Measurements from ENCODE around the gene CCL17.
"Not testable (repeated sequence)": the region's sequence is repeated elsewhere in the genome, so short reads cannot be mapped to it uniquely, and the experiment has no call there.

The CCL17 gene

DNA sequence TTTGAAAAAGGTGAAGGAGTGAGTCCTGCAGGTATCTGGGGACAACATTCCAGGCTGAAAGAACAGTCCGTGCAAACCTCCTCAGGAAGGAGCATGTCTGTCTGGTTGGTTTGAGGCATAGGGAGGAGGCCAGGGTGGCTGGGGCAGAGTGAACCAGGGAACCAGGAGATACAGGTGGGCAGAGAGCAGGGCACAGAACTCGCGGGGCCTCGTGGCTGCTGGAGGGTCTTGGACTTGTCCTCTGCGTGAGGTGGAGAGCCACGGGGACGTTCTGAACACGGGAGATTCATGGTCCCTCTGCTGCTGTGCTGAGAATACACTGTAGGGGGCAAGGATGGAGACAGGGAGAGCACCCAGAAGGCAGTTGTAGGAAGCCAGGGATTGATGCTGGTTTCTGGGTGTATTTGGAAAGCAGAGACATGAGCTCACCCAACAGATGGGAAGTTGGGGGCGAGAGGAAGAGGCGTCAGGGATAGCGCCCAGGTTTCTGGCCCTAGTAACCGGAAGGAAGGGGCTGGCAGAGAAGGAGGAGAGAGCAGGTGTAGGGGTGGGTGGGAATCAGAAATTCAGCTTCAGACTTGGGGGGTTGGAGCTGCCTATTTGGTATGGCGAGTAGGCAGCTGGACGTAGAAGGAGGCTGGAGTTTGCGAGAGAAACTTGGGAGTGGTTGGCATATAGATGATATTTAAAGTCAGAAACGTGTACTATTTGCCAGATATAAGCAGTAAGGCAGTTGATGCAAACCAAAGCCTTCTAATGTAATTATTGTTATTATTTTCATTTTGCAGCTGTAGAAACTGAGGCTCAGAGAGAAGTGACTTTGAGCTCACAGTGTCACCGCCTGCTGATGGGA, at the start of gene CCL17:
TSS of gene CCL17 (plus strand) at position 803 of the 853 bp plus-strand sequence. CDS start 9,166 bp downstream, outside the sequence.
- no peak for DNase-seq

DNA sequence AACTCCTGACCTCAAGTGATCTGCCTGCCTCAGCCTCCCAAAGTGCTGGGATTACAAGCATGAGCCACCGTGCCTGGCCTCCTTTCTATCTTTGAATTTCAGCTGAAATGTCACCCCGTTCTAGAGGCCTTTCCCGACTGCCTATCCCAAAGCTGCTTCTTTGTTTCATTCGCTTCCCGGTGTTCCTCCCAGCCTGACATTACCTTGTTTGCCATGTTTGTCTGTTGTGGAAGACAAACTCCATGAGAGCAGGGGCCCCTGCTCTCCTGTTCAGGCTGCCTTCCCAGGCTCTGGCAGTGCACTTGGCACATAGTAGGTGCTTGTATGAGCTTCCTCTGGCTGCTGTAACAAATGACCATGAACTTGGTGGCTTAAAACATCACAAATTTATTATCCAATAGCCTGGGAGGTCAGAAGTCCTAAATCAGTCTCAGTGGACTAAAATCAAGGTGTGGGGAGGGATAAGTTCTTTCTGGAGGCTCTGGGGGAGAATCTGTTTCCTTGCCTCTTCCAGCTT, 48.6 kb upstream of the CCL17 start:
- no peak for DNase-seq

DNA sequence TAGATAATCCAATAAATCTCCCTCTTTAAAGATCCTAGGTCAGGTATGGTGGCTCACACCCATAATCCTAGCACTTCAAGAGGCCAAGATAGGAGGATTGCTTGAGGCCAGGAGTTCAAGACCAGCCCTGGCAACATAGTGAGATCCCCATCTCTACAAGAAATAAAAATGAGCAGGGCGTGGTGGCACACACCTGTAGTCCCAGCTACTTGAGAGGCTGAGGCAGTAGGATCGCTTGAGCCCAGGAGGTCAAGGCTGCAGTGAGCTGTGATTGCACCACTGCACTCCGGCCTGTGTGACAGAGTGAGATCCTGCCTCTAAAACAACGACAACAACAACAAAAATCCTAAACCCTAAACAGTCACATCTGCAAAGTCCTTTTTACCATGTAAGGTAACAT, 48.0 kb upstream of the CCL17 start:
- DNase-seq, result no peak

DNA sequence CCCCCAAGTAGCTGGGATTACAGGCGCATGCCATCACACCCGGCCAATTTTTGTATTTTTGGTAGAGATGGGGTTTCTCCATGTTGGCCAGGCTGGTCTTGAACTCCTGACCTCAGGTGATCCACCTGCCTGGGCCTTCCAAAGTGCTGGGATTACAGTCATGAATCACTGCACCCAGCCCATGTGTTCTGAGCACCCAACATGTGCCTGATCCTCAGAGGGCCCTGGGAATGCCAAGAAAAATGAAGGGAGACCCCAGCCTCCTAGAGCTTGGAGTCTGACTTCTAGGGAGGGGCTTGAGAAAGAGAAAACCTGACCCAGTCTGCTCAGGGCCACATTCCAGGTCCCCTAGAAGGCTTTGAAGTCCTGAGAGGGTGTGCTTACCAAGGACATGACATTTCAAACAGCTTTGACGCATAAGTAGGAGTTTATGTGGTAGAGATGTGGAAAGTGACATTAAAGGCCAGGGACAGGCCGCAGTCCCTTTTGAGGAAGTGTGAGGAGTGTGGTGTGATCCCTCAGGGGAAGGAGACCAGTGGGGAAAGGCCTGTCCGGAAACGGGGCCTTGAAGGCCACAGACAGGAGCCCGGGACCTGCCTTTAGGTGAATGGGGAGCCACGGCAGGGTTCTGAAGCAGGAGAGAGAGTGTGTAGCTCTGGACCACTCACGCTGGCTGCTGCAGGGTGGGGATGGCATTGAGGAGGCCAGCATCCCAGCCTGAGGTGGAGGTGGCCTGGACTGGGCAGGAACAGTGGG, 47.1 kb upstream of the CCL17 start:
- DNase-seq, result no peak

DNA sequence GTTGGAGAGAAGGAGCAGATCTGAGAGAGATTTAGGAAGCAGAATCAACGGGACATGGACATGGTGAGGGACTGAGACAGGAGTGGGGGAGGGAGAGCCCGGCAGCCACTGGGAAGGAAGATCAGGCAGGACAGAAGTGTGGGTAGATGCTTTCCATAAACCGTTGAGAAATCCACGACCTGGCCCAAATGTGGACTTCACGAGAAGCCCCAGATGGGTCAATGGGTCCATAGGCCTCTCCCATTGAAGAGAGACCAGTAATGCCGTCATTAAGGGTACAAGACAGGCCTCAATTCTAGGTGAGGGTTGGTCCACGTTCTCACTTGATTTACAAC, 46.5 kb upstream of the CCL17 start:
- DNase-seq, result no peak

DNA sequence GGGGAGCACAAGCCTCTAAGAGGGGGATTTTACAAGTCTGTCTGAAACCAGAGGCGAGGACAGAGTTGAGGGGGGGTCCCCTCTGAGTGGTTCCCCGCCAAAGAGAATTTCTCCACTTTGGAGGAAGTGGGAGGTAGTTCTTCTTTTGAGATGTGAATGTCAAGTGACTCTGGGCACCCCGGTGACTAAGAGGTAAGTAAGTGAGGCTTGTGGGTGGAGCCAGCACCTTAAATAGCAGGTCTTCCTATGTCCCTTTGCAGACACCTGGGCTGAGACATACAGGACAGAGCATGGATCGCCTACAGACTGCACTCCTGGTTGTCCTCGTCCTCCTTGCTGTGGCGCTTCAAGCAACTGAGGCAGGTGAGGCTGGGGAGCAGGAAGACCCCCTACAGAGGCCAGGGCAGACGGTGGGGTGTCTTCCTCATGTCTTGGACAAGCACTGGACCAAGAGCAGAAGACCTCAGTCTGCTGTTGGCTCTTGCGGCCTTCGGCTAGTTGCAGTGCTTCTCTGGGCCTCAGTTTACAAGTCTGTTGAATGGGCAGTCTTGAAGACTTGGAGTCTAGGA, 46.0 kb upstream of the CCL17 start, which contains the start of gene CCL22:
TSS of gene CCL22 (plus strand) at position 257 of the 569 bp plus-strand sequence. CDS start at position 291, 34 bp downstream.
- no peak for DNase-seq

DNA sequence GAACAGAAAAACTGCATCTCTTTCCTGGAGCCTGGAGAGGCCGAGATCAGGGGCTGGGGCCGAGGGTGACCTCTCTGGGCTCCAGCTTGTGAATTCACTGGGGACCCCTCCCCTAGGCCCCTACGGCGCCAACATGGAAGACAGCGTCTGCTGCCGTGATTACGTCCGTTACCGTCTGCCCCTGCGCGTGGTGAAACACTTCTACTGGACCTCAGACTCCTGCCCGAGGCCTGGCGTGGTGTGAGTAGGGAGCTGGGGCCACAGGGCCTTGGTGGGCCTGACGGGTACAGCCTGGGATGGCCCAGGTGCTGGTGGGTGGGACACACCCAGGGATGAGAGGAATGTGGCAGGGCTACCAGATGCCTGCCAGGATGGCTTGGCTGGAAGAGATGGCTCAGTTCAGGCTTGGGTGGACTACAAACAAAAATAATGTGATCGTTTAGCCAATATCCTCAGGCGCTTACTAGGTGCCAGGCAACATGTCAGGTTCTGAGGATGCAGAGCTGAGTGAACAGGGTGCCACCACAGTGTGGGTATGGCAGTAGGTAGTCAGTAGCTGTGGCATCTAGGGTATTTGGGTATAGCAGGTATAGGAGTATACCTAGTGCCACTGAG, 44.1 kb upstream of the CCL17 start:
- no peak for DNase-seq

DNA sequence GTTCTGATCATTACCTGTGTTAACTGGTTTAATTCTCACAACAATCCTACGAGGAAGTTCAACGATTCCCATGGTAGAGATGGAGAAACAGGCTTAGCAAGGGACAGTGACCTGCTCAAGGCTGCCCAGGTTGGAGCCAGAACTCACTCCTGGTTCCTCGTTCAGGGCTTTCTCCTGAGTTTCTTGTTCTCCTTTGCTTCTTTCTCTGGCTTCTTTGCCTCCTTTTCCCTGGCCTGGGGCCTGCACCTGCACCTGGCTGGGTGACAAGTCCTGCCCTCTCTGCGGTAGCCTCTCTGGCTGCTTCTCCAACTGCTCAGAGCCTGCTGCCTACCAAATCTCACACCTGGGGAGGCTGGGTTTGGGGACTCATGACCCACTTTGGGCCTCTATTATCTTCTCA, 43.2 kb upstream of the CCL17 start:
- DNase-seq, result no peak

DNA sequence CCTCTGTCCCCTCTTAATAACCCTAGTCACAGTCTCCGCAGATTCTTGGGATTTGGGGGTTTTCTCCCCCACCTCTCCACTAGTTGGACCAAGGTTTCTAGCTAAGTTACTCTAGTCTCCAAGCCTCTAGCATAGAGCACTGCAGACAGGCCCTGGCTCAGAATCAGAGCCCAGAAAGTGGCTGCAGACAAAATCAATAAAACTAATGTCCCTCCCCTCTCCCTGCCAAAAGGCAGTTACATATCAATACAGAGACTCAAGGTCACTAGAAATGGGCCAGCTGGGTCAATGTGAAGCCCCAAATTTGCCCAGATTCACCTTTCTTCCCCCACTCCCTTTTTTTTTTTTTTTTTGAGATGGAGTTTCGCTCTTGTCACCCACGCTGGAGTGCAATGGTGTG, 40.4 kb upstream of the CCL17 start:
- no peak for DNase-seq

DNA sequence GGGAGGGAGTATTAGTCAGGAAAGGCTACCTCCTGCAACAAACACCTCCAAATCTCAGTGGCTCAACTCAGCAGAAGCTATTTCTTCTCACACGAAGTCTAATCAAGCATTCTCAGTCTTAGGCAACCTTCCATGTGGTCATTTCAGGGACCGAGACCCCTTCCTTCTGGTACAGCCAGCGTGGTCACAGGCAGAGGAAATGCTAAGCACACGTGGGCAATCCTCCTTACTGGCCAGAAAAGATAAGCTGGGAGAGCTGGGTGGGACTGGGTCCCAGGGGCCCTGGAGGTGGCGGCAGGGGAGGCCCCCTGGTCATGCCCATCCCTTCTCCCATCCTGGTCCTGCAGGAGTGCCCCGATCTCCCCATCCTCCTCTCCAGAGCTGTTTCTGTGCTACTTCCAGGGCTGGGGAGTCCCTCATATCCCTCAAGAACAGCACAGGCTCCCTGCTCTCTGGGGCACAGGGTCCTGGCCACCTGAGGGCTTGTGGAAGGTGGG, 38.0 kb upstream of the CCL17 start:
- no peak for DNase-seq

DNA sequence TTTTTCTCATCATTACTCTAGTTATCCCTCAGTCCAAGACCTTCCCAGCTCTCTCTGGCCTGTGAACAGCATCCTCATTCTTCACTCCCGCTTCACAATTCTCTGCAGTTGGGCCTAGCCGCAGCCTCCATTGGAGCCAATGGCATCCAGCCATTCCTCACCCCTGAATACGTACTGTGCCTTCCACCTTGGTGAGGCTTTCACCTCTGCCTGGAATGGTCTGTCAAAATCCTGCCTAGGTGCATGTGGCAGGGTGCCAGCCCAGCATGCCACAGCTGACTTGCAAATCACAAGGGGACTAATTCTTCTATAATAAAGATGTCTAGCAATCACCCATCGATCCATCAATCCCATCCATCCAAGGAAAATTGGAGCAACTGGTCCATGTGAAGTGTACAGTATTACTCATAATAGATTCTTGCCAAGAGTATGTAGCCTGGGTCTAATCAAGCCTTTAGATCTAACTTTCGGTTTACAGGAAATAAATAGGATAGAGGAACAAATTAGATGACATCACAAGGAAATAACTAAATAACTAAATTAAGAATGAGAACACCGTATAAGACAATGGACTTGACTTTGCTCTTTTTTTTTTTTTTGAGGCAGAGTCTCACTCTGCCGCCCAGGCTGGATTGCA, 37.3 kb upstream of the CCL17 start:
- DNase-seq, result no peak

DNA sequence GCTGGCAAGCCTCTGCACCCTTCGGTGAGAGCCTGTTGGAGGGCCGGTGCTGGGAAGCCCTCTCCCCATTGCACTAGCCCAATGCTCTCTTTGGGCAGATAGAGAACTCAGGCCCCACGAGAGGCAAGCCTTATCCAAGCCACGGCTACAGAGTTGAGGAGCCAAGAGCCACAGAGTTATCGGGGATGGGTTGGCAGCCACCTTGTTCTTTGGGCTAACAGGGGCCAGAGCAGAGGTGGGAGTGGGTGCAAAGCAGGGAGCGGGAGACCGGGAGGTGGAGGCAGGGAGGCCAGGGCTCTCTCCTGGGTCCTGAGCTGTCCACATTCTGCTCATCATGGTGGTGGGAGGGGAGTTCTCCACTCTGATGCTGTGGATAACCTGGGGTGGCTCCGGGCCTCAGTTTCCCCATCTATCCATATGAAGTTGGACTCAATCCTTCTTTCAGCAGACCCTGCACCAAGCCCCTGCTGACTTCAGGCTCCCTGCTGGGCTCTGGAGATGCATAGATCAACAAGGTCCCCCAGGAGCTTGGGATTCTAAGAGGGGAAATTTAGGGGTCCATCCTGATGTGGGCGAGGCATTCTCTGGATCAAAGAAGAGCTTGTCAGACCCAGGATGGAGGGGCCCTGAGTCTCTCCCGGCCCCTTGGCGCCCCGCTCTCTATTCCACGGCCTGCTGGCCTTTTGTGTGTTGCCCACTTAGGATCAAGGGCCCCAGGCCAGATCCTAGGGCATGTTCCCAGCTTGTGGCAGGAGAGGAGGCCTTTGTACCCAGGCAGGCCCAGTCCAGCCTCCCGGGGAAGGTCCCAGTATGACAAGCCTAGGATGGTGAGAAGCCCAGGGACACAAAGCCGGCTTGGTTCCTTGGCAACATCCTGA, 32.8 kb upstream of the CCL17 start:
- DNase-seq, result no peak

DNA sequence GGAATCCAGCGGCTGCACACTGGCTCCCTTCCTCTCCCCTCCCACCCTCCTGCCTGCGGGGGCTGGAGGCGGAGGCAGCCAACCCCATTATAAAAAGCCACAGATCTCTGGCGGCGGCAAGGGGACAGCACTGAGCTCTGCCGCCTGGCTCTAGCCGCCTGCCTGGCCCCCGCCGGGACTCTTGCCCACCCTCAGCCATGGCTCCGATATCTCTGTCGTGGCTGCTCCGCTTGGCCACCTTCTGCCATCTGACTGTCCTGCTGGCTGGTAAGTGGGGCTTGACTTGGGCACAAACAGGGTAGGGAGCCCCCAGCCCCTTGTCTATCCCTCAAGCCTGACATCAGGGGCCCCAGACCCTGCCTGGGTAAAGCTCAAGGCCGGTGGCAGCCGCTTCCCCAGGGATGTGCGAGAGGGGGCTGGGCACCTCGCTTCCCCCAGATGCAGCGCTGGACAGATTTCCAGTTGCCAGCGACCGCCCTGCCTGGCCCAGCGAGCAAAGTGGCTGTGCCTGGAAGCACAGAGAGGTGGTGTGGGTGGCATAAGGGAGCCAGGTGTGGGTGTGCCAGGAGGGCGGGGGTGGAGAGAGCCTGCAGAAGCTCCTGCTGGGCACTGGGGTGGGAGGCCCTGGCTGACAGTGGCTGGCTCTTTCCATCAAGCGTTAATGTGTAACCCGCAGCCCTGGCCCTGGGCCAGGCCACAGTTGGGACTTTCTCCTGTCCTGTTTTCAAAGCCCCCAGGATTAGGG, 32.0 kb upstream of the CCL17 start, which contains the start of gene CX3CL1:
TSS of gene CX3CL1 (plus strand) at position 119 of the 745 bp plus-strand sequence. CDS start at position 198, 79 bp downstream.
- DNase-seq, result peak; percentile 27

DNA sequence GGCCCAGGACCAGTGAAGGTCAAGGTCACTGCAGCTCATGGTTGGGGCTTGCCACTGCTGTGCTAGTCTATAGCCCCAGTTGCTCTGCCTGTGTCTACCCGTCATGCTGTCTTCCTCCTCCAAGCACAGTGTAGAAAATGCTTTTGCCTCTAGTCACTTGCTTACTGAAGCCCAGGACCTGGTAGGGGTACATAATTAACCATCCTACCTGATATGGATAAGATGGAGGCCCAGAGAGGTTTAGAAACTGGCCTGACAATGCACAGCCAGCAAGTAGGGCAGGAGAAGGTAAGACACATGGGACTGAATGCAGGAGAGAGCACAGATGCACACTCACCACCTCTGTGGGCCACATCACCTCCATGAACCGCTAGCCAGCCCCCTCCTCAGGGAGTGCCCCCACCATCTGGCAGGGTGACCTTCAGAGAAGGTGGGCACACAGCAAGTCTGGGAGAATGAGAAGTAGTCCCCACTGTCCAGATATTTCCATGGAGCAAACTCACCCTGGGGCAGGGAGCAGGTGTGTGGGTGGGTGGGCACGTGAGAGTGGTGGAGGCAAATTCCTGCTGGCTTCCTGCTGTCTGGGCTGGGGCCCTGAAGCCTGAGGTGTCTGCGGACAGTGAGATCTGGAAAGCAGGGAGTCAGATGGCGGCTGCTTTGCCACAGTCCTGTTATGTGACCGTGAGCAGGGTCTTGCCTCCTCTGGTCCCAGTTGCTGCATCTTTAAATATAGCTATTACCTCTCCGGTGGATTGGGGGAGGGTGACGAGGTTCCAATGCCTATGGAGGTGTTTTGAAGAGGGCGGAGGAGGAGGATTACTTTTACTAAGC, 31.2 kb upstream of the CCL17 start:
- no peak for DNase-seq

DNA sequence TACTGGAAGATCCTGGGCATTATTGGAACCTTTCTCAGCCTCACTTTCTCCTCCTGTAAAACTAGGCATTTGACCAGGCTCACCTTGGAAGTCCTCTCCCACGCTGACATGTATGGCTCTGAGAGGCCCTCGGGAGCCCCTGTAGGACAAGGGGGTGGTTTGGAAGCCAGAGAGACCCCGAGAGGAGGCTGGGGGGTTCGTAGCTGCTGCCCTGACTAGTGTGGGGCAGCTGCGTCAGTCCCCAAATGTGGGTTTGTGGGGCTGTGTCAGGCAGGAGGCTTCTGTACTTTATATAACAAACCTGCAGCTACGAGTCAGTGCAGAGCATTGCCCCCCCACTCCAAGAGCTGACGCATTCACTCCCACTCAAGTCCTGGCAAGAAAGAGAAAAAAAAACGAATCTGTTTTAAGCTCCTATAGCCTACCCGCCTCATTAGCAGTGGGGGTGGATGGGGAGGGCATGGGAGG, 30.5 kb upstream of the CCL17 start:
- no peak for DNase-seq

DNA sequence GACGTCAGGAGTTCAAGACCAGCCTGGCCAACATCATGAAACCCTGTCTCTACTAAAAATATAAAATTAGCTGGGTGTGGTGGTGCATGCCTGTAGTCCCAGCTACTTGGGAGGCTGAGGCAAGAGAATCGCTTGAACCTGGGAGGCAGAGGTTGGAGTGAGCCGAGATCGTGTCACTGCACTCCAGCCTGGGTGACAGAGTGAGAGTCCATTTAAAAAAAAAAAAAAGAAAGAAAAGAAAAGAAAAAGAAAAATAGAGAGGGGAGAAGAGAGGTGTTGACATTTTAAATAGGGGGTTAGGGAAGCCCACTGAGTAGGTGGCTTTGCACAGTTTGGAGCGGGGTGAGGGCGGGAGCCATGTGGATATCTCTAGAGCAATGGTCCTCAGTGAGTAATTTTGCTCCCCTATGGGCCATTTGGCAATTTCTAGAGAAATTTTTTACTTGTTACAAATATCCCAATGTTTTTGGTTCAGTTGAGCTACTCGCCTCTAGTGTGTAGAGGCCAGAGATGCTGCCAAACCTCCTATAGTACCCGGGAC, 29.6 kb upstream of the CCL17 start:
- DNase-seq, result not testable (repeated sequence)

DNA sequence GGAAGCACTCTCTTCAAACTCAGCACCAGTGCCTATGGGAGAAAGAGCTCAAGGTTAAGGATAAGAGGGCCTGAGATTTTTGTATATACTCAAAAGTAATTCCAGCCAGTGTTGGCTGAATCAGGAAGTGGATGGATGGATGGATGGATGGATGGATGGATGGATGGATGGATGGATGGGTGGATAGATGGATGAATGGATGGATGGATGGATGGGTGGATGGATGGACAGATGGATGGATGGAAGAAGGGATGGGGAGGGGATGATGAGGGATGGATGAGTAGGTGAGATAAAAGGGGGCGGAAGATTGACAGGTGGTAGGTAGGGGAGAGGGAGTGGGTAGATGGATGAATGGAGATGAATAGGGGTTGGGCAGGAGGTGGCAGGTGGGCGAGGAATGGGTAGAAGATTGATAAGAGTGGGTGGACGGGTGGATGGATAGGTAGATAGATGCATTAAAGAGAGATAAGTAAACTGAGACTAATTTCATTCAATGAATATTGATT, 28.2 kb upstream of the CCL17 start:
- no peak for DNase-seq

DNA sequence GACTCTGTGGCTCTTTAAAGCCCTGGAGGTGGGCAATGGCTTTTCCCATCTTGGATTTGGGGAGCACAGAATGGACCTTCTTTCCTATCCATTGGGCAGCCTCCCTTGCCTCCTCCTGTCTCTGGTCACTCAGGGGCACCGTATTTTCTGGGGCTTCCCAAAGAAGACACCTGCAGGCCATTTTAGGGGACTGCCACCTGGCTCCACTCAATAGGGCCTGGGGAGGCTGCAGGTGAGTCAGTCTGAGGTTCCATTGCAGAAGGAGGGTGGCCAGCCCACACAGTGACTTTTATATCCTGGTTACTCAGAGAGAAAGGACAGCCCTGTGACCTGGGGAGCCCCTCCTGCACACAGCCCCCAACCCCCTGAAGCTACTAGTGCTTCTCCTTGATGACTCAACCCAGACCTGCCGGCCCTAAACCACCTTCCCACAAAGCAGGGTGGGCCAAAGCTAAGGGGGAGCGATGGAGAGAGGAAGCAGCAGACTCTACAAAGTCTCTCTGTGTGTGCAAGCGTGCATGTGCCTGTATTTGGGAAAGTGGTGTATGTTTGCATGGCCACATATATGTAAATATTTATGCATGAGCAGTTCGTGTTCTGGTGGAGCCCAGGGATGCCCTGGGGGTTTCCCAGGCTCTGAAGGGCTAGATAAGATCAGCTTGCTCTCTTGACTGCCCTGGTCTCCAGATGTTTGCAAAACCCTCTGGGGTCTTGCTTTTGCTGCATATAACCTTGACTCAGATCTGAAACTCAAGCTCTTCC, 27.3 kb upstream of the CCL17 start:
- DNase-seq, result no peak
